Neuronal stem cell (in vitro differentiated cells): ENCODE data around the gene CTXN2.

Experiments
- DNase-seq: peaks from one replicate; pipeline ENCODE4 v3.0.0-alpha.2; 2013; ENCODE audit warnings: low spot score
- H2AFZ ChIP-seq: one replicate; pipeline ENCODE4 v1.6.1; 2013; ENCODE audit warnings: mild to moderate bottlenecking, low read length, inconsistent platforms
- H2AK5ac ChIP-seq: 2 replicates; pipeline ENCODE4 v1.6.1; 2013; ENCODE audit warnings: low read depth, mild to moderate bottlenecking, inconsistent platforms, low read length, moderate library complexity, mixed read lengths
- H2BK120ac ChIP-seq: 2 replicates; pipeline ENCODE4 v1.6.1; 2013; ENCODE audit warnings: low read depth, mild to moderate bottlenecking, inconsistent platforms, low read length, moderate library complexity, mixed read lengths
- H2BK12ac ChIP-seq: one replicate; pipeline ENCODE4 v1.6.1; 2013; ENCODE audit warnings: low read length, inconsistent platforms
- H2BK15ac ChIP-seq: 2 replicates; pipeline ENCODE4 v1.6.1; 2013; ENCODE audit warnings: mild to moderate bottlenecking, low read length, inconsistent platforms, mixed read lengths
- H2BK5ac ChIP-seq: one replicate; pipeline ENCODE4 v1.6.1; 2013; ENCODE audit warnings: inconsistent platforms, mild to moderate bottlenecking, low read length, moderate library complexity
- H3K14ac ChIP-seq: one replicate; pipeline ENCODE4 v1.6.1; 2013; ENCODE audit warnings: low read length, inconsistent platforms
- H3K18ac ChIP-seq: 2 replicates; pipeline ENCODE4 v1.6.1; 2013; ENCODE audit warnings: low read length, inconsistent platforms
- H3K23ac ChIP-seq: 2 replicates; pipeline ENCODE4 v1.6.1; 2013; ENCODE audit warnings: low read depth, mild to moderate bottlenecking, mixed read lengths, low read length, inconsistent platforms; ENCODE audit not compliant: poor library complexity
- H3K27ac ChIP-seq: replicated peaks from 3 replicates; pipeline ENCODE4 v1.5.1; 2013; ENCODE audit warnings: low read length, inconsistent platforms
- H3K27me3 ChIP-seq, 3 experiments: 2 replicates each; pipeline ENCODE4 v1.6.1; 2013; ENCODE audit warnings: low read length in 3 of 3, mild to moderate bottlenecking in 2 of 3, inconsistent platforms in 1 of 3, low read depth in 1 of 3, mixed read lengths in 1 of 3, moderate library complexity in 1 of 3; ENCODE audit not compliant: control insufficient read depth in 3 of 3, insufficient read depth in 3 of 3
- H3K36me3 ChIP-seq, 2 donors: replicated peaks in 1 of 2; 2 replicates each; pipeline ENCODE4 v1.6.1; 2013; ENCODE audit warnings: low read length in 2 of 2; ENCODE audit not compliant: control insufficient read depth in 2 of 2, insufficient read depth in 2 of 2
- H3K4ac ChIP-seq: 2 replicates; pipeline ENCODE4 v1.6.1; 2013; ENCODE audit warnings: inconsistent platforms, mild to moderate bottlenecking, low read length, moderate library complexity
- H3K4me1 ChIP-seq, 2 donors: 1 replicate in 1 of 2; 2 replicates in 1 of 2; pipeline ENCODE4 v1.6.1; 2013; ENCODE audit warnings: low read length in 2 of 2, low read depth in 1 of 2; ENCODE audit not compliant: control insufficient read depth in 2 of 2, insufficient read depth in 1 of 2
- H3K4me2 ChIP-seq: one replicate; pipeline ENCODE4 v1.6.1; 2013; ENCODE audit warnings: mild to moderate bottlenecking, low read length, inconsistent platforms; ENCODE audit not compliant: insufficient read depth, poor library complexity, severe bottlenecking
- H3K4me3 ChIP-seq, 2 donors: 2 replicates each; pipeline ENCODE4 v1.5.1; 2013; ENCODE audit warnings: low read length in 2 of 2, mild to moderate bottlenecking in 2 of 2, inconsistent platforms in 1 of 2, moderate library complexity in 1 of 2
- H3K79me1 ChIP-seq: one replicate; pipeline ENCODE4 v1.6.1; 2013; ENCODE audit warnings: low read depth, mild to moderate bottlenecking, inconsistent platforms, low read length, moderate library complexity
- H3K9ac ChIP-seq: one replicate; pipeline ENCODE4 v1.6.1; 2013; ENCODE audit warnings: mild to moderate bottlenecking, low read depth, low read length, inconsistent platforms; ENCODE audit not compliant: poor library complexity
- H3K9me3 ChIP-seq, 2 donors: replicated peaks in 1 of 2; 2 replicates each; pipeline versions ENCODE3 to v1.6.1; 2013; ENCODE audit warnings: low read length in 2 of 2, mild to moderate bottlenecking in 2 of 2, inconsistent platforms in 1 of 2, low read depth in 1 of 2, mixed read lengths in 1 of 2, moderate library complexity in 1 of 2; ENCODE audit not compliant: control insufficient read depth in 2 of 2, insufficient read depth in 1 of 2
- H4K8ac ChIP-seq: one replicate; pipeline ENCODE4 v1.6.1; 2013; ENCODE audit warnings: low read depth, mild to moderate bottlenecking, inconsistent platforms, low read length, moderate library complexity
- H4K91ac ChIP-seq: one replicate; pipeline ENCODE4 v1.6.1; 2013; ENCODE audit warnings: low read length, low read depth, mild to moderate bottlenecking, inconsistent platforms; ENCODE audit not compliant: poor library complexity
- whole genome bisulfite sequencing, 2 donors: extraction: QIAGEN DNeasy Blood & Tissue Kit; methylation state at CpG; one replicate each; pipeline ENCODE4 v1.1.7; 2013; ENCODE audit warnings: missing lambda C conversion rate in 2 of 2, mixed read lengths in 1 of 2; ENCODE audit not compliant: insufficient read length in 2 of 2, insufficient replicate concordance in 1 of 2; ENCODE audit errors: extremely low coverage in 2 of 2; 5-methylcytosine and 5-hydroxymethylcytosine counted together

Gene CTXN2

DNA sequence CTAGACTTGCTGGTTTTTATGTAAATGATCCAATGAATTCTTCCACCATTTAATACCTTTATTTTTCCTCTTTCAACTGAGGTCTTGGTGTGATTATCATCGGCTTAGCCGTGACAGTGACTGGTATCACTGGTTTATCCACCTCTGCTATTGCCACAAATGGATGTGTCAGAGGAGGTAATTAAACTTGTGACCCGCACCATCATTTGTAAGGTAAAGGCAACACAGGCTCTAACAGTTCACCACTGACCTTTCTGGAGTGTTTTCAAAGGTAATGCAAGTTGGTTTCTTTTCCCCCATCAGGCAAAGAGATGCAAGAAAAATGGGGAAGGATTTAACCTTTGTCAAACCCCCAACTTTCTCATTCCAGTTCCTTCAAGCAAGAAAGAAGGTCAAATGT, 34.3 kb downstream of the CTXN2 start:
- H3K27me3 ChIP-seq = peaks cover 0 to 4% (median 1%) of the 10 kb centered on the region in 3 experiments
- H3K36me3 ChIP-seq = no peaks in the 10 kb centered on the region
- no peak overlapping the region for H3K4me2 ChIP-seq
- no peak overlapping the region for H3K14ac ChIP-seq
- no peak overlapping the region for H4K8ac ChIP-seq
- no peak overlapping the region for H2BK12ac ChIP-seq
- H2BK5ac ChIP-seq = no peak overlapping the region
- no peaks in the 10 kb centered on the region for H3K9me3 ChIP-seq
- WGBS, 2 donors = no CpG with 5 or more reads among the region's 3 CpGs
- no peaks in the 10 kb centered on the region for H3K79me1 ChIP-seq
- H3K4me1 ChIP-seq = peaks cover 0 to 1% of the 10 kb centered on the region in 2 donors
- no peak overlapping the region for H3K23ac ChIP-seq
- H2AFZ ChIP-seq = no peak overlapping the region
- no peak overlapping the region for H3K9ac ChIP-seq
- H3K18ac ChIP-seq = no peak overlapping the region
- no peak overlapping the region for H3K4ac ChIP-seq
- no peak overlapping the region for H4K91ac ChIP-seq
- H2AK5ac ChIP-seq = no peak overlapping the region
- no peak overlapping the region for H2BK120ac ChIP-seq
- no peak overlapping the region for H3K27ac ChIP-seq
- H2BK15ac ChIP-seq = no peak overlapping the region
- DNase-seq = no peak
- H3K4me3 ChIP-seq = no peak overlapping the region

DNA sequence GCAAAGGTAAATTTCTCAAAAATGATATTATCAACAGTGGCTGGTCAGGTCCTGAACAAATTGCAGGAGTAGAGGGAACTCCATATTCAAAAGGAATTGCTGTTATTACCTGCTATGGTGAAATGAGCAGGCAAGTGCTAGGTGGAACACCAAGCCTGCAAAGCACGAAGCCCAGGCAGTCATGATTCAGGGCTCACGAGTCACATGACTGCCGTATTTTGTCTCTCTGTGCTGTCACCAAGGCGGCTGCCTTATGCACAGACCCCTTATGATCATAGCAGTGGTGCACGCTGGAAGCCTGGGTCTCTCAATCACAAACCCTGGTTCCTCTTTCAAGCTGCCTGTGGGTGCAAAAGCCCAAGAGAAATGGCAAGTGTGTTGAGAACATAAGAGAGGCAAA, 39.0 kb downstream of the CTXN2 start:
- H3K23ac ChIP-seq = no peak overlapping the region
- H3K79me1 ChIP-seq = no peaks in the 10 kb centered on the region
- H2BK15ac ChIP-seq = no peak overlapping the region
- H3K4ac ChIP-seq = no peak overlapping the region
- no peak for DNase-seq
- no peak overlapping the region for H3K9ac ChIP-seq
- no peak overlapping the region for H2BK12ac ChIP-seq
- H2BK120ac ChIP-seq = no peak overlapping the region
- H3K4me2 ChIP-seq = no peak overlapping the region
- WGBS, 2 donors = no CpG with 5 or more reads among the region's 5 CpGs
- peaks cover 0 to 1% of the 10 kb centered on the region in 2 donors for H3K4me1 ChIP-seq
- H2AFZ ChIP-seq = no peak overlapping the region
- no peak overlapping the region for H2BK5ac ChIP-seq
- no peak overlapping the region for H4K91ac ChIP-seq
- peaks cover 0 to 13% (median 0%) of the 10 kb centered on the region in 3 experiments for H3K27me3 ChIP-seq
- no peak overlapping the region for H4K8ac ChIP-seq
- no peak overlapping the region for H3K18ac ChIP-seq
- no peak overlapping the region for H3K4me3 ChIP-seq
- no peaks in the 10 kb centered on the region for H3K9me3 ChIP-seq
- no peaks in the 10 kb centered on the region for H3K36me3 ChIP-seq
- no peak overlapping the region for H3K27ac ChIP-seq
- H3K14ac ChIP-seq = no peak overlapping the region
- no peak overlapping the region for H2AK5ac ChIP-seq

DNA sequence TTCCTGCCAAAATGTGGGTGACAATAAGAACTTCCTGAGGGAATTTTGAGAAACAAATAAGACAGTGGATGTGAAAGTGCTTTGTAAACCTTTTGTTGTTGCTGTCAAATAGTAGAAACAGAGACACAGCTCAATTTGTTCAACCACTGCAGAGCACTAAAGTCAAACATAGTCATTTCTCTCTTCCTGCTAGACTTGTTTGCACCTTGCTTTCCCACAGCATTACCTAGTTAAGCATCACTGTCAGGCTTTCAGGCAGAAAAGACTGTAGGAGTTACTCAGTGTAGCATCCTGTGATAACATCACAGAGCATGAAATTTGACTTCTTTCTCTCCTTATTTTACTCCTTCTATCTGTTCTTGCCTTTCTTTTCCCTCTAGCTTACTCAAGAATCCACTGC, 41.8 kb downstream of the CTXN2 start:
- H2AK5ac ChIP-seq = no peak overlapping the region
- no peak overlapping the region for H3K18ac ChIP-seq
- no peaks in the 10 kb centered on the region for H3K9me3 ChIP-seq
- no peak overlapping the region for H2BK5ac ChIP-seq
- no peak overlapping the region for H2AFZ ChIP-seq
- no peak overlapping the region for H3K23ac ChIP-seq
- H3K27me3 ChIP-seq = peaks cover 0 to 13% (median 0%) of the 10 kb centered on the region in 3 experiments
- H4K91ac ChIP-seq = no peak overlapping the region
- no peak overlapping the region for H2BK120ac ChIP-seq
- no peak overlapping the region for H2BK15ac ChIP-seq
- no peak overlapping the region for H2BK12ac ChIP-seq
- no peaks in the 10 kb centered on the region for H3K36me3 ChIP-seq
- H3K4me1 ChIP-seq = no peaks in the 10 kb centered on the region
- no peak for DNase-seq
- H3K4me2 ChIP-seq = no peak overlapping the region
- no peak overlapping the region for H3K27ac ChIP-seq
- H4K8ac ChIP-seq = no peak overlapping the region
- H3K14ac ChIP-seq = no peak overlapping the region
- no peak overlapping the region for H3K4me3 ChIP-seq
- H3K79me1 ChIP-seq = no peaks in the 10 kb centered on the region
- H3K9ac ChIP-seq = no peak overlapping the region
- H3K4ac ChIP-seq = no peak overlapping the region

DNA sequence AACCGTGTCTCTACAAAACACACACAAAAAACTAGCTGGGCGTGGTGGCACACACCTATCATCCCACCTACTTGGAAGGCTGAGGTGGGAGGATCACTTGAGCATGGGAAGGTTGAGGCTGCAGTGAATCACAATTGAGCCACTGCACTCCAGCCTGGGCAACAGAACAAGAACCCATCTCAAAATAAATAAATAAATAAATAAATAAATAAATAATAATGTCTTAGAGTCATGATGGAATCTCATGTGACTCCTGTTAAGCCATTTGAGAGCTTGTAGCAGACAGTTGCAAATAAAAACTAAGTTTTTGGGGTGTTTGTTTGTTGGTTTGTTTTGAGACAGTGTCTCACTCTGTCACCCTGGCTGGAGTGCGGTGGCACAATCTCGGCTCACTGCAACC, 47.9 kb downstream of the CTXN2 start:
- H3K4me1 ChIP-seq = no peaks in the 10 kb centered on the region
- no peak overlapping the region for H3K4me3 ChIP-seq
- H3K9ac ChIP-seq = no peak overlapping the region
- no peak overlapping the region for H2AFZ ChIP-seq
- DNase-seq = no peak
- no peak overlapping the region for H3K27ac ChIP-seq
- no peak overlapping the region for H2BK15ac ChIP-seq
- no peak overlapping the region for H3K23ac ChIP-seq
- H2BK12ac ChIP-seq = no peak overlapping the region
- no peak overlapping the region for H3K4me2 ChIP-seq
- no peaks in the 10 kb centered on the region for H3K36me3 ChIP-seq
- no peak overlapping the region for H2AK5ac ChIP-seq
- no peak overlapping the region for H4K8ac ChIP-seq
- no peak overlapping the region for H3K18ac ChIP-seq
- H4K91ac ChIP-seq = no peak overlapping the region
- H3K79me1 ChIP-seq = no peaks in the 10 kb centered on the region
- H2BK5ac ChIP-seq = no peak overlapping the region
- no peak overlapping the region for H2BK120ac ChIP-seq
- no peak overlapping the region for H3K4ac ChIP-seq
- no peaks in the 10 kb centered on the region for H3K9me3 ChIP-seq
- no CpG with 5 or more reads among the region's 4 CpGs for WGBS, 2 donors
- no peak overlapping the region for H3K14ac ChIP-seq
- H3K27me3 ChIP-seq = peaks cover 0 to 4% (median 0%) of the 10 kb centered on the region in 3 experiments
